CD14-positive monocyte (primary cell): ENCODE data around the gene VTI1A. TPM values are rescaled to one million over a fixed set of nuclear protein-coding genes. Genes with fewer than 3 reads are reported as not detected.
A peak's percentile ranks its signal among the peaks of the same experiment; 100 is the strongest.

Source experiments
- DNase-seq, 3 donors: peaks; one replicate each; pipeline ENCODE4 v3.0.0-alpha.2; 2011 to 2022
- H2AFZ ChIP-seq: 2 replicates; pipeline ENCODE4 v1.6.0; 2012; ENCODE audit warnings: mild to moderate bottlenecking, low read depth, low read length, inconsistent platforms; ENCODE audit not compliant: insufficient read depth, poor library complexity, severe bottlenecking
- H3K27ac ChIP-seq, 2 donors: 1 replicate in 1 of 2; 2 replicates in 1 of 2; pipeline ENCODE4 v1.5.1; 2012 to 2013; ENCODE audit warnings: low read length in 2 of 2, control low read depth in 1 of 2, inconsistent platforms in 1 of 2, low read depth in 1 of 2, mild to moderate bottlenecking in 1 of 2
- H3K27me3 ChIP-seq, 2 donors: one replicate each; pipeline versions ENCODE4 v1.6.0 to v1.6.1; 2011 to 2013; ENCODE audit warnings: low read length in 2 of 2; ENCODE audit not compliant: control insufficient read depth in 2 of 2, insufficient read depth in 2 of 2
- H3K36me3 ChIP-seq, 2 donors: replicated peaks in 1 of 2; 1 replicate in 1 of 2; 2 replicates in 1 of 2; pipeline versions ENCODE4 v1.5.1 to v1.6.1; 2012 to 2013; ENCODE audit warnings: low read length in 2 of 2, control low read depth in 1 of 2, inconsistent platforms in 1 of 2, mild to moderate bottlenecking in 1 of 2; ENCODE audit not compliant: insufficient read depth in 2 of 2, control insufficient read depth in 1 of 2
- H3K4me1 ChIP-seq, 2 donors: 1 replicate in 1 of 2; 2 replicates in 1 of 2; pipeline versions ENCODE4 v1.5.1 to v1.6.1; 2012 to 2013; ENCODE audit warnings: low read length in 2 of 2, control low read depth in 1 of 2, inconsistent platforms in 1 of 2, mild to moderate bottlenecking in 1 of 2, moderate library complexity in 1 of 2; ENCODE audit not compliant: insufficient read depth in 2 of 2, control insufficient read depth in 1 of 2
- H3K4me2 ChIP-seq: replicated peaks from 2 replicates; pipeline ENCODE3; 2012; ENCODE audit warnings: low read length, moderate library complexity, mild to moderate bottlenecking; ENCODE audit not compliant: poor library complexity, severe bottlenecking; ENCODE audit errors: extremely low read depth
- H3K4me3 ChIP-seq, 3 experiments: fragments of 200-600 bp in 1 of 3; sonication (generic) in 1 of 3; replicated peaks in 1 of 3; 1 replicate in 2 of 3; 2 replicates in 1 of 3; pipeline ENCODE4 v1.5.1; 2011 to 2013; ENCODE audit warnings: low read length in 3 of 3, mild to moderate bottlenecking in 3 of 3, control low read depth in 2 of 3, low read depth in 2 of 3, inconsistent platforms in 1 of 3, moderate library complexity in 1 of 3
- H3K79me2 ChIP-seq: 2 replicates; pipeline ENCODE4 v1.6.0; 2012; ENCODE audit warnings: mild to moderate bottlenecking, control low read depth, inconsistent platforms, low read length, moderate library complexity; ENCODE audit not compliant: insufficient read depth
- H3K9ac ChIP-seq: 2 replicates; pipeline ENCODE4 v1.6.0; 2017; ENCODE audit warnings: low read length, mild to moderate bottlenecking; ENCODE audit not compliant: insufficient read depth, poor library complexity, severe bottlenecking
- H3K9me3 ChIP-seq, 2 donors: replicated peaks in 1 of 2; 1 replicate in 1 of 2; 2 replicates in 1 of 2; pipeline versions ENCODE4 v1.5.1 to v1.6.1; 2012 to 2013; ENCODE audit warnings: low read length in 2 of 2, control low read depth in 1 of 2; ENCODE audit not compliant: control insufficient read depth in 1 of 2, insufficient read depth in 1 of 2
- H4K20me1 ChIP-seq: 2 replicates; pipeline ENCODE4 v1.6.0; 2012; ENCODE audit warnings: mild to moderate bottlenecking, low read length, control low read depth, moderate library complexity; ENCODE audit not compliant: insufficient read depth
- H3K27ac Mint-ChIP-seq, 7 donors: one replicate each; pipeline ENCODE4 v1.8.0; 2020; ENCODE audit warnings: mild to moderate bottlenecking in 7 of 7, mixed read lengths in 7 of 7, moderate library complexity in 6 of 7, inconsistent platforms in 2 of 7
- H3K27me3 Mint-ChIP-seq, 3 donors: one replicate each; pipeline ENCODE4 v1.8.0; 2021 to 2022; ENCODE audit warnings: low read depth in 3 of 3, mild to moderate bottlenecking in 3 of 3, mixed read lengths in 3 of 3, moderate library complexity in 3 of 3, inconsistent platforms in 1 of 3
- H3K36me3 Mint-ChIP-seq, 2 donors: one replicate each; pipeline ENCODE4 v1.8.0; 2020; ENCODE audit warnings: mixed read lengths in 2 of 2, inconsistent platforms in 1 of 2, mild to moderate bottlenecking in 1 of 2
- H3K4me1 Mint-ChIP-seq: one replicate; pipeline ENCODE4 v1.8.0; 2020; ENCODE audit warnings: mild to moderate bottlenecking, mixed read lengths
- H3K4me3 Mint-ChIP-seq, 2 donors: one replicate each; pipeline ENCODE4 v1.8.0; 2020; ENCODE audit warnings: mild to moderate bottlenecking in 2 of 2, mixed read lengths in 2 of 2, moderate library complexity in 1 of 2
- H3K9me3 Mint-ChIP-seq, 7 donors: one replicate each; pipeline ENCODE4 v1.8.0; 2020 to 2022; ENCODE audit warnings: mixed read lengths in 7 of 7, mild to moderate bottlenecking in 6 of 7, moderate library complexity in 6 of 7, inconsistent platforms in 2 of 7
- CTCF ChIP-seq: fragments of 200-600 bp; IDR thresholded peaks from one replicate; pipeline ENCODE4 v1.8.0; 2022; ENCODE audit warnings: antibody characterized with exemption, mild to moderate bottlenecking
- WGBS: methylation state at CpG from one replicate; pipeline ENCODE4 v1.1.5; 2013; ENCODE audit warnings: missing lambda C conversion rate; ENCODE audit not compliant: insufficient coverage; 5-methylcytosine and 5-hydroxymethylcytosine counted together
- intact Hi-C, 2 donors: fragments of 100-400 bp; cut with micrococcal nuclease; formaldehyde crosslinking; loops; one replicate each; pipeline versions ENCODE4 v1.15.0 to v1.15.1; 2023
- polyA plus RNA-seq, 3 donors: library from polyadenylated mRNA; depleted of rRNA in 1 of 3; unstranded in 2 of 3; stranded (reverse) in 1 of 3; fragments of 300-500 nt in 2 of 3; fragments of >200 nt in 1 of 3; fragmentation: Illumina TruSeq in 2 of 3; gene quantifications; 1 replicate in 2 of 3; 2 replicates in 1 of 3; pipeline ENCODE4 v1.2.3, GENCODE V29; 2012 to 2021

Gene VTI1A
- polyA plus RNA-seq, 3 donors: 23.6 to 25.4 (median 24.1) TPM

GRCh38 chr10:112773783-112774182 is 326.8 kb downstream of the VTI1A start:
- Histone ChIP-seq H3K27ac (no peak overlapping the region), H3K4me2 (no peak overlapping the region), H3K79me2 (no peaks in the 10 kb centered on the region), H3K27me3 (no peaks in the 10 kb centered on the region), H2AFZ (no peak overlapping the region), H3K9ac (no peak overlapping the region), H3K36me3 (no peaks in the 10 kb centered on the region), H3K9me3 (no peaks in the 10 kb centered on the region), H3K4me1 (no peaks in the 10 kb centered on the region), H4K20me1 (no peaks in the 10 kb centered on the region), H3K4me3 (no peak overlapping the region)
- no peak for DNase-seq
- no peaks in the 10 kb centered on the region for H3K9me3 Mint-ChIP-seq
- H3K4me1 Mint-ChIP-seq: no peaks in the 10 kb centered on the region
- H3K27ac Mint-ChIP-seq: peak overlapping the region in 1 of 7 donors; percentile 25
- H3K4me3 Mint-ChIP-seq: no peak overlapping the region
- WGBS: 100% methylated on average over 3 of the region's 3 CpGs
- TF ChIP-seq CTCF: no peak
- peaks cover 0 to 22% of the 10 kb centered on the region in 2 donors for H3K36me3 Mint-ChIP-seq
- H3K27me3 Mint-ChIP-seq: peaks cover 0 to 1% (median 0%) of the 10 kb centered on the region in 3 donors
- intact Hi-C loops: no loop called here

GRCh38 chr10:112774210-112774609 is 327.2 kb downstream of the VTI1A start:
- H3K9ac ChIP-seq: no peak overlapping the region
- intact Hi-C loops: no loop called here
- no peaks in the 10 kb centered on the region for H3K9me3 Mint-ChIP-seq
- WGBS: no CpG with 5 or more reads among the region's 1 CpG
- H3K27me3 Mint-ChIP-seq: peaks cover 0 to 1% (median 0%) of the 10 kb centered on the region in 3 donors
- H3K4me3 ChIP-seq: no peak overlapping the region
- no peak overlapping the region for H3K4me3 Mint-ChIP-seq
- no peak overlapping the region for H3K27ac ChIP-seq
- peaks cover 0 to 22% of the 10 kb centered on the region in 2 donors for H3K36me3 Mint-ChIP-seq
- H3K9me3 ChIP-seq: no peaks in the 10 kb centered on the region
- H3K4me1 Mint-ChIP-seq: no peaks in the 10 kb centered on the region
- no peaks in the 10 kb centered on the region for H4K20me1 ChIP-seq
- no peaks in the 10 kb centered on the region for H3K27me3 ChIP-seq
- no peaks in the 10 kb centered on the region for H3K79me2 ChIP-seq
- no peaks in the 10 kb centered on the region for H3K4me1 ChIP-seq
- no peak for TF ChIP-seq CTCF
- H3K36me3 ChIP-seq: no peaks in the 10 kb centered on the region
- H2AFZ ChIP-seq: no peak overlapping the region
- no peak overlapping the region for H3K27ac Mint-ChIP-seq
- no peak for DNase-seq
- H3K4me2 ChIP-seq: no peak overlapping the region
